Pulmonary artery endothelial cell (primary cell): ENCODE measurements around the gene GSTT2B. TPM values are rescaled to one million over a fixed set of nuclear protein-coding genes. Genes with fewer than 3 reads are reported as not detected.
"Not testable (repeated sequence)": the region's sequence is repeated elsewhere in the genome, so short reads cannot be mapped to it uniquely, and the experiment has no call there.

ENCODE experiments used
- DNase-seq: peaks from one replicate; pipeline ENCODE4 v3.0.0-alpha.2; 2011; ENCODE audit warnings: low read depth, low spot score
- total RNA-seq: library from RNA; depleted of rRNA; stranded (reverse); fragments of >200 nt; gene quantifications from 2 replicates; pipeline ENCODE4 v1.2.3, GENCODE V29; 2014

Gene GSTT2B
- total RNA-seq, 1 donor from 2014 or later, result 4.2 TPM

DNA sequence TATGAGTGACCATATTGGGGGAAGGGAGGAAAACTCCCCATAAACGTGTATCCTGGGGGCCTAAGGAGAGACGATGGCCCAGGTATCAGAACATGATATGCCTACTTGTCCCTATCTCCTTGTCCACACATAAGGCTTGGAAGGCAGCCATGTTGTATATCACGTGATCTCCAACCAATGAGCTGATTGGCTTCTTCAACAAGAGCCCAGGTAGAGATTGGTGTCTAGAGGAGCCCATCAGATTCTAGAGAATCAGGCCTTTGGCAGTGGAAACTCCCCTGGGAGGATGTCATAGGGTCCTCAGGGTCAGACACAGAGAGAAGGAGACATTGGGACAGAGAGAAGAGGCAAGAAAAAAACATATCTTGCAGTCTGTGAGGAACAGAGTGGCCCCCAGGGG lies 13.6 kb downstream of the GSTT2B start:
- not testable (repeated sequence) for DNase-seq

DNA sequence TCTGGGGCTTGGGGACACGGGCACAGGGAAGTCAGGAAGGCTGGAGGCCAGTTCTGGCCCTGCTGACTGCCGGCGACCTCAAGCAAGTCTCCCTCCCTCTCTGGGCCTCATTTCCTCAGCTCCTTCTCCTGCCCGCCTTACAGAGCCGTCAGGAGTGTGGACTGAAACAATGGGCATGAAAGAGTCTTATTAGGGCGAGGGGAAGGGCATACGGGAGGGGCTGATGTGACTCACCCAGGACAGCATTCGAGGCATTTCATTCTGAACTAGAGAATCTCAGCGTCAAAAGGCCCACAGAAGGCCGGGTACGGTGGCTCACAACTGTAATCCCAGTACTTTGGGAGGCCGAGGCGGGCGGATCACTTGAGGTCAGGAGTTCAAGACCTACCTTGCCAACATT lies 20.8 kb downstream of the GSTT2B start:
- not testable (repeated sequence) for DNase-seq

DNA sequence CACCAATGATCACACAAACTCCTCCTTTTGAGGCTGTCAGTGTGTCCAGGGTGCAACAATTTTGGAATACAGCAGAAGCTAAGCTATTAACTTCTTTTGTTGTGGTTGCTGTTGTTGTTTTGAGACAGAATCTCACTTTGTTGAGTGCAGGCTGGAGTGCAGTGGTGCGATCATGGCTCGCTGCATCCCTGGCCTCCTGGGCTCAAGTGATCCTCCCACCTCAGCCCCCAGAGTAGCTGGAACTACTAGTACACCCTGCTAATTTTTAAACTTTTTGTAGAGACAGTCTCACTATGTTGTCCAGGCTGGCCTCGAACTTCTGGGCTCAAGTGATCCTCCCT lies 22.0 kb downstream of the GSTT2B start:
- no peak for DNase-seq

GRCh38 chr22:23938328-23939016 lies 22.5 kb downstream of the GSTT2B start:
- peak; percentile 33 for DNase-seq

DNA sequence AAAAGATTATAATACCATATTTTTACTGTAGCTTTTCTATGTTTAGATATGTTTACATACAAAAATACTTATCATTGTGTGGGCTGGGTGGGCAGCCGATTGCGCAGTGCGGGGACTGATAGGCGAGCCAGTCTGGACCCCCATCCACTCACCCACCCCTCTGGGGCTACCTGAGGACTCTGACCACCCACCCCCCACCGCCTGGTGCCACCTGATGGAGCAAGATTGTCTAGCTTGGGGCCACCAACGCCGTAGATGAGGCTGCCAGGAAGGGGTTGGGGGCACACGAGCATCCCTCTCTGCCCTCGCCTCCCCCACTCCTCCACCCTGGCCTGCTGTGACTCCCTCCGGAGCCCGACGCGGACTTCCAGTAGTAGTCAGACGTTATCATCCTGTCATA lies 34.4 kb downstream of the GSTT2B start:
- no peak for DNase-seq

- DNase-seq, result no peak
Measured at GRCh38 chr22:23925020-23925606, 35.9 kb downstream of the GSTT2B start.

DNA sequence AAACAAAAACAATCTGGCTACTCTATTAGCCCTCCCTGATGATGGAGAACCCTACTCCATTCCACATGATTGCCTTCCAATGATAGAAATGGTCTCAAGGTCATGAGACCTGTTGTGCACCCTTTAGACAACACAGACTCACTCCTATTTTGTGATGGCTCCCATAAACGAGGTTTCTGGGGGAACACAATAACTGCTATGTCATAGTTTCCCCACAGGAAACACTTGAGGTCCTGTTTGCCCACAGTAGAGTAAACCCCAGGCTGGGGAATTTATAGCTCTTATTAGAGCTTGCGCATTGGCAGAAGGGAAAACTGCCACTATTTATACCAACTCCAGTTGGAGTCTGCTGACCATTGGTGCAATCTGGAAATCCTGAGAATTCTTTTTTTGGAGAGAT lies 38.1 kb downstream of the GSTT2B start:
- no peak for DNase-seq

- not testable (repeated sequence) for DNase-seq
Measured at GRCh38 chr22:23921586-23922201, 39.3 kb downstream of the GSTT2B start.

DNA sequence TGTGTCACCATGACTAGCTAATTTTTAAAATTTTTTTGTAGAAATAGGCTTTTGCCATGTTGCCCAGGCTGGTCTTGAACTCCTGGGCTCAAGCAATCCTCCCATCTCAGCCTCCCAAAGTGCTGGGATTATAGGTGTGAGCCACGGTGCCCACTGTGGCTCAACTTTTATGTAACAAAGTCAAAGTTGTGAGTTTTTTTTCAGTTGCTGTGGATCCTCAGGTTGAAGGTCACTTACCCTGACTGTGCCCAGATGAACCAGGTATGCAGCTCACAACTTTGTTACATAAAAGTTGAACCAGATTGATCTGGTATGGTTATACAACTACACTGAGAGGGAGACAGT lies 40.8 kb downstream of the GSTT2B start:
- DNase-seq, result not testable (repeated sequence)

- no peak for DNase-seq
Measured at GRCh38 chr22:23915290-23915689, 45.7 kb downstream of the GSTT2B start.

DNA sequence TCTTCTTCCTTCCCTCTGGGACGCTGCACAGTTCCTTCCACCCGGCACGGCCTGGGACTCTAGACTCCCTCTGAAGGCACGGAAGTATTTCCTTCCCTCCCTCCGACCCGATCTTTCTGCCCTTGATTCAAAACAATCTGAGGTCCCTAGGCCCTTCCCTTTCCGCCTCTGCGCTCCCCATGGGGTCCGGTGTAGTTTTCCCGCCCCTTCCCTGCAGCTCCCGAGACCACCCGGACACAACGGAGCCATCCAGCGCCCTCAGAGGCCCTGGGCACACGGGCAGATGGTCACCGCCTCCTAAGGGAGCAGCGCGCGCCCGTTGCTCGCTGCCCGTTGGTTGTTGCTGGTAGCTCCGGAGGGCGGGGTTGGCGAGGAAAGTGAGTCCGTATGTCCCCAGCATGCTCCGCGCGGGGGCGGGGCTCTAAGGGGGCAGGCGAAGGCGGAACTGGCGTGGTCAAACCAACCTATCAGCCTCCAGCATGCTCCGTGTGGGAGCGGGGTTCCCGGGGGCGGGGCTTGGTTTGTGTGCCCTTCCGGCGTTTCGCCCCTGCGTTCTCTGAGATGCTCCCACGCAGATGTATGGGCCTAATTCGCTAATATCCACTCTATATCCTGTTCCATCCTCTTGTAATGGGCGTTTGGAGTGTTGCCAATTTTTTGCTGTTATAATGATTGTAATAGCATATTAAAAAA lies 47.2 kb downstream of the GSTT2B start:
- DNase-seq, result peak; percentile 97

DNA sequence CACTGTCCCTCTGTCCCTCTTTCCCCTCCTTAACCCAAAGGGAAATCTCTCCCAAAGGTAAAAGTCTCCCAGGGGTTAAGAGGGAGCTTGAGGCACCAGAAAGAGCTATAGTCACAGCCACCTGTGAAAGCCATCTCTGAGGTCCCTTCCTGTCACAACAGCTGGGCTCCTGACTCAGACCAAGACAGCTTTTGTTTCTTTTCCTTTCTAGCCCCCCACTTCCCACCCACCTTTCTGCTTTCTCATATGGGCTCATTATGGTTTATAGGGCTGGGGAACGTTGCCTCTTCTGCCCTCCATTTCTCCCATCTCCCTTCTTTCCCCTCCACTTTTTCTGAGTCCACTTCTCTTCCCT lies 47.7 kb downstream of the GSTT2B start:
- no peak for DNase-seq

DNA sequence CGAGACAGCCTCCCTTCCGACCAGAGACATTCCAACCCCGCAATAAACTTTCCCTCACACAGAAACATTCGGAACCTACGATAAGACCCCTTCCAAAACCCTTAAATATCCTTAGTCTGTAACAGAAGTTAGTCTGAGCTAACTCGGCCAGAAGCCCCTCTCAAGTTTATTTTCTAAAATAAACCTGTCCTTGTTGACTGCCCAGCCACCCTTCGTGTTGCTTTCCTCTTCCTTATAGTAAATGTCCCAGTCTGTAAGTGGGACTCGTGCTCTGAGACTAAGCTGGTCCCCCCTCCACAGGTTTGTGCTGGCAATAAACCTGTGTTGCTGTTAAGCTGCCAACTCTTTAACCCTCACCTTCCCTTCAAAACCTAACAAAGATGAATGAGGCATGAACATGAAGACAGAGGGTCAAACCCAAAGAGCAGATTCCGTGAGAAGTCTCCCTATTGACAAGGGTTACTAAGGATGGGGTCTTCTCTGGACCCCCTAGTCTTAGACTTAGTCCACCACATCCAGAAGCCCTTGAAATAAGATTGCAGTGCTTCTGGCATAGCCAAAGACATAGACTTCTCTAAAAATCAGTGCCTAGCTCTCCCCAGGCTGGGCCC lies 48.6 kb downstream of the GSTT2B start:
- DNase-seq, result no peak

- no peak for DNase-seq
Measured at GRCh38 chr22:23911318-23911980, 49.5 kb downstream of the GSTT2B start.

DNA sequence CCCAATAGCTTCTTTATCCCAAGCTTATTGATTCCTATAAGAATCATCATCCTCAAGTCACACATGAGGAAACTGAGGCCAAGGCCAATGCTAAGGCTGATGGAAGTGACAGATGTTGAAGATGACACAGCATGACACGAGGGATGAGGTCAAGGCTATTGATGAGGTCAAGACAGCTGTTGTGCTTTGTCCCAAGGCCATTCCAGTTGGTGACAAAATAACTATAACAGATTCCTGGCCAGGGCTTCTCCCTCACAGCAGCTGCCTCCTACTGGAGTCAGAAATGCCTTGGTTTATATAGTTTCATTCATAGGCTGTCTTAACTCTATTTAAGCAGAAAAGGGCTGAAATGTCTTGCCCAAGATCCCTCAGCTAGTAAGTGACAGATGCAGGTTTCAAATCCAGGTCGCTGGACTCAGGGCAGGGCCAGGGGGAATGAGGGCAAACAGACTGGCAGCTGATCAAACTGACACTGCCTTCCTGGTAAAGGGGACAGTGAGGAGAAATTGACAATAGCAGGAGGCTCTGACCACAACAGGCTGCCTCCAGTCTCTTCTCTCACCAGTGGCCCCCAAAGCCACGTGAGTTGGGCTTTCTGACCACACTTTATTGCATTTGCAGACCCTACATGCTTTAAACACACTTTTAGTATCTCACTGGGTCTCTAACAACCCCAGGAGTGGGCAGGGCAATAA lies 50.4 kb downstream of the GSTT2B start:
- no peak for DNase-seq

DNA sequence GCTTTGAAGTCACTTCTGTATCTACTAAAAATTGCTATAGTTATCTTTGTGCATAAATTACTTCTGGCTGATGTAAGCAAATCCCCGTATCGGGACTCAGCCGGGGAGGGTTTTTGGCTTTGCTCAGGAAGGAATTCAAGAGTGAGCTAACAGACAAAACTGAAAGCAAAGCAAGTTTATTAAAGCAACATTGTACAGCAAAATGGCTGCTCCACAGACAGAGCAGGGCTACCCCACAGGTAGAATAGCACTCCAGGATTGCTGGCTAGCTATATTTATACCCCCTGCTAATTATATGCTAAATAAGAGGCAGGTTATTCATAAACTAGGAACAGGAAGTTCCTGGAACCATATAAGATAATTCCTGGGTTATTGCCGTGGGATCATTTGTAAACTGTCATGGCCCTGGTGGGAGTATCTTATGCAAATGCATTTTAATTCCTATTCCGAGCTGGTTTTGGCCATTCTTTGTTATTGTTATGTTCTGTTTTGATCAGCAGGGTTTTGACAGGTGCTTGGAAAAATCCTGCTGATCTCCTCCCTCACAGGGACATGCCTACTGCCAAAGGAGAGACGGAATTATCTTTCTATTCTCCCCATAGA lies 51.6 kb downstream of the GSTT2B start:
- no peak for DNase-seq

DNA sequence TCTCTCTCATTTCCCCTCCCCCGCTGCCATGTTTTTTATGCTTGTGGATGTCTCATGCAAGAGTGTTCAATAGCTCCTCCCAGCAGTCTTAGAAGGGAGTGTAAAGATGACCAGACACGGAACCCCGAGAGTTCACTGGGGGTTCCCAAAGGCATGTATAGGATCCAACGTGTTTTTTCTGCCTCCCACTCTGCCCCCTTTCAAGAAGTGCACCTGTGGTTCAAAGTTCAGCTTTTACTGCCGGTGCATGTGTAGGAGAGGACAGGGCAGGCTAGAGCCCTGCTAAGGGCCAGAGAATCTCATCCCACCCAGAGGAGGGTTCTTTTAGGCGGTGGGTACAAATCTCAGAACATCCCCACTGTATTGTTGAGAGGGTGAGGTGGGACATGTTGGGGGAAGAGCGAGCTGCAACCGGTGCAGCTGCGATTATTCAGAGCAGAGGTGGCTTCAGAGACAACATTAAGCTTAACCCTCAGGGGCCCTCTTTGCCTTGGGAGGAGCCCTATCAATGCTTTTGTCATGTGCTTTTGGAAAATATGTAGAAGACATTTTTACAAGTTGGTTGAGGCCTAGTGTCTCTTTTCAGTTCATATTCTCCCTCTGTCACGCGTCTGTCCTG lies 52.3 kb downstream of the GSTT2B start:
- no peak for DNase-seq

GRCh38 chr22:23907423-23907822 lies 53.6 kb downstream of the GSTT2B start:
- not testable (repeated sequence) for DNase-seq
